Activated naive CD4-positive, alpha-beta T cell treated with anti-CD3 and anti-CD28 coated beads, Interleukin-2, amount 10 ng/mL, durations not matched to agents 7 days and 5 days (primary cell): Measurements from ENCODE around the gene AGPS.

Source experiments
- CTCF ChIA-PET: fragments of 350-600 bp; sonication (Branson Sonifier 250); formaldehyde crosslinking; loops from one replicate; lab custom pipeline; 2021; ENCODE audit warnings: antibody characterized with exemption; lab: Charles Lee
- DNase-seq: peaks from one replicate; pipeline ENCODE4 v3.0.0-alpha.2; 2020
- H3K27ac Mint-ChIP-seq: one replicate; pipeline ENCODE4 v1.8.0; 2021; ENCODE audit warnings: mild to moderate bottlenecking, moderate library complexity, mixed read lengths
- H3K27me3 Mint-ChIP-seq: one replicate; pipeline ENCODE4 v1.8.0; 2021; ENCODE audit warnings: mild to moderate bottlenecking, mixed read lengths
- H3K36me3 Mint-ChIP-seq: one replicate; pipeline ENCODE4 v1.8.0; 2021; ENCODE audit warnings: mixed read lengths
- H3K4me1 Mint-ChIP-seq: one replicate; pipeline ENCODE4 v1.8.0; 2021; ENCODE audit warnings: mixed read lengths
- H3K4me3 Mint-ChIP-seq: one replicate; pipeline ENCODE4 v1.8.0; 2021; ENCODE audit warnings: mild to moderate bottlenecking, moderate library complexity, mixed read lengths
- H3K9me3 Mint-ChIP-seq: one replicate; pipeline ENCODE4 v1.8.0; 2021; ENCODE audit warnings: mixed read lengths

The AGPS gene

DNA sequence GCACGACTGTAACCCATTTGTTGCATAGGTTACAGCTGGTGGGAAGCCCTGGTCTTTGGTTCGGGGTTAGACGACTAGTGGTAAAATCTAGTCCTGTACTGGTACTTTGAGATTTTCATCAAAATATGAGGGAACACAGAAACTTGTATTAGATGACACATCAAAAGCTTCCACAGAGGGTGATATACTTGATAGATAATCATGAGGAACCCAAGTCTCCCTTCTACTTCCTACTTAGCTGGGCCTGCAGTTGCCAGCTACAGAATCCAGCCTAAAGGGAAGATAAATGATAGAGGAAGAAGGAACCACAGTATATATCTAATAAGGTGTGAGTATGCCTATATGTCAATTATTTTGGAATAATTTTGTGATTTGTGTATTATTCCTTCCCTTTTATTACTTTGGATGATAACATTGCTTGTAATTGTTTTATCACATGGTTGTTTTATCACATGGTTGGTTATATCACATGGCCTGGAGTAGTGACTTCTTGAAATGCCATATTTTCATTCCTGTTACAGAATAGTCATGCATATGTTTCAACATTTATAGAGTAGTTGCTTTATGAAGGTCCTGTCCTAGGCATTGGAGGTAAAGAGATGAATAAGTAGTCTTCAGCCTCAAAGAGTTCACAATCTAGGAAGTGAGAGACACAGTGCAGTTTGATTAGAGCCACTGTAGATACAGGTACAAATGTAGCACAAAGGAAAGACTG, 2.9 kb downstream of the AGPS start:
- Mint-ChIP-seq H3K27me3 (no peaks in the 10 kb centered on the region), H3K27ac (no peak overlapping the region), H3K9me3 (no peaks in the 10 kb centered on the region), H3K4me1 (peaks cover 46% of the 10 kb centered on the region), H3K36me3 (peaks cover 20% of the 10 kb centered on the region), H3K4me3 (no peak overlapping the region)
- no peak for DNase-seq
- CTCF ChIA-PET: interaction anchor here (1.1 kb wide), 1 partner anchor 59 kb away, joined by 3 read pairs; no protein-coding TSS in a partner anchor

DNA sequence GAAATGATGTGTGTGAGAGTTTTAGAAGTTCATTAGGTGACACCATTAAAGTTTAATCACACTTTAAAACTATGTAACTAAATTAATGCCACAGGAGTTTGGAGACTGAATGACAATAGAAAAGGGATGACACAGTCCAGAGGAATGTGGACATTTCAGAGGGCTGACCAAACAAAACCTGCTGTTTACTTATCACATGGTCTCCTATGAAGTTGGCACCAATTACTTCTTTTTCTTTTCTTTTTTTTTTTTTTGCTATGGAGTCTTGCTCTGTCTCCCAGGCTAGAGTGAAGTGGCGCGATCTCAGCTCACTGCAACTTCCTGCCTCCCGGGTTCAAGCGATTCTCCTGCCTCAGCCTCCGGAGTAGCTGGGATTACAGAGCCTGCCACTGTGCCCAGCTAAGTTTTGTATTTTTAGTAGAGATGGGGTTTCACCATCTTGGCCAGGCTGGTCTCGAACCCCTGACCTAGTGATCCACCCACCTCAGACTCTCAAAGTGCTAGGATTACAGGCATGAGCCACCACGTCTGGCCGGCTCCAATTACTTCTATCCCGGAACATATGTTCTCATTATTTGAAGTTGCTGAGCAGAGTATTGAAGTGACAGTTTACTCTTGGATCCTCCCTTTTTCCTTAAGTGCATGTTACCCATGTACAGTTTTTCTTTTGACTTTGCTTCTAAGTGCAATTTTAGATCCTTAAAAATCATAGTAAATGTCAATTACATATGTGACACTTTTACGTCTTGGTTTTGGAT, 4.3 kb downstream of the AGPS start:
- Mint-ChIP-seq H3K9me3 (no peaks in the 10 kb centered on the region), H3K27me3 (no peaks in the 10 kb centered on the region), H3K4me3 (no peak overlapping the region), H3K36me3 (peaks cover 20% of the 10 kb centered on the region), H3K4me1 (peaks cover 39% of the 10 kb centered on the region), H3K27ac (no peak overlapping the region)
- no peak for DNase-seq
- CTCF ChIA-PET: no interaction called here

DNA sequence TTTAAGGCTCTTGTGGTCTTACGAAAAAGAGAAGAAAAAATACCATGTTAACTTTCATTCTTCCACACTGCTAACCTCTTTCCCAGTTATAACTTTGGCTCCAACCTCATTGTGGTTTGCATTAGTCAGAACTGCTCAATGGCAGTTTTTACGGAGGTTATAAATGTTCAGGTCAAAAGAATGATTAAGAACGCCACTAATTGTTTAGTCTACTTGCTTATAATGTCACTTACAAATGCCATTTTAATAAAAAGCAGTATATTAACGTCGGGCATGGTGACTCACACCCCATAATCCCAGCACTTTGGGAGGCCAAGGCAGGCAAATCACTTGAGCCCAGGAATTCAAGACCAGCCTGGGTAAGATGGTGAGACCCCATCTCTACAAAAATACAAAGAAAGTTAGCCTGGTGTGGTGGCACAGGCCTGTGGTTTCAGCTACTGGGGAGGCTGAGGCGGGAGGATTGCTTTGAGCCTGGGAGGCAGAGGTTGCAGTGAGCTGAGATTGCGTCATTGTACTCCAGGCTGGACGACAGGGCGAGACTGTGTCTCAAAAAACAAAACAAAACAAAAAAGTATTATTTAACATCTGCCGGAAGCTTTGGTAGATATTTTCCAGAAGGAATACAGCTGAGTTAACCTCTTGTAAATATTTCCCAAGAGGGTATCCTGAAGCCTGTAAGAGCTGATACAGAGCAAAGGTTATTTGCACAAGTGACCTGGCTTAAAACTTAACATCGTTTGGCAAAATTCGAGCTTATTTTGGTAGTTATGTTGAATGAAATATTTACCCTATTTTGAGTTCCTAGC, 5.1 kb downstream of the AGPS start:
- Mint-ChIP-seq H3K36me3 (peaks cover 20% of the 10 kb centered on the region), H3K27ac (no peak overlapping the region), H3K4me3 (no peak overlapping the region), H3K9me3 (no peaks in the 10 kb centered on the region), H3K4me1 (peaks cover 35% of the 10 kb centered on the region), H3K27me3 (no peaks in the 10 kb centered on the region)
- CTCF ChIA-PET: interaction anchor here (0.6 to 0.9 kb wide), 2 partner anchors 62 to 139 kb away, joined by 4 read pairs; no protein-coding TSS in a partner anchor
- no peak for DNase-seq

DNA sequence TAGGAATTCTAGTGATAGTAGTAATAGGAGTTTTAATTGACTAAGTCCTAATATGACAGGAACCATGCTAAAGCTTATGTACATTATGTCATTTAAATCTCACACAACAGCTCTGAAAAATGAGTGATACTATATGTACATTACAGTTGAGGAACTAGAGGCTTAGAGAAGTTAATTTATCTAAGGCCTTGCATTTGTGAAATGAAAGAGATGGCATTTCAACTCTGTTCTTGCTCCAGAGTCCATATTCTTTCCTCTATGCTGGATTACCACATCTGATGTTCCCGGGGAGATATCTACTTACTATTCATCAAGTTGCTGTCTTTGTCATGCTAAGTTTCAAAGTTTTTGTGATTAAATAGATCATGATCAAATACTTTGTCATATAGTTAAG, 5.7 kb downstream of the AGPS start:
- Mint-ChIP-seq H3K4me1 (peaks cover 32% of the 10 kb centered on the region), H3K27ac (no peak overlapping the region), H3K9me3 (no peaks in the 10 kb centered on the region), H3K4me3 (no peak overlapping the region), H3K36me3 (peaks cover 15% of the 10 kb centered on the region), H3K27me3 (no peaks in the 10 kb centered on the region)
- CTCF ChIA-PET: interaction anchor here (0.6 to 0.9 kb wide), 2 partner anchors 63 to 138 kb away, joined by 4 read pairs; no protein-coding TSS in a partner anchor
- DNase-seq: no peak

DNA sequence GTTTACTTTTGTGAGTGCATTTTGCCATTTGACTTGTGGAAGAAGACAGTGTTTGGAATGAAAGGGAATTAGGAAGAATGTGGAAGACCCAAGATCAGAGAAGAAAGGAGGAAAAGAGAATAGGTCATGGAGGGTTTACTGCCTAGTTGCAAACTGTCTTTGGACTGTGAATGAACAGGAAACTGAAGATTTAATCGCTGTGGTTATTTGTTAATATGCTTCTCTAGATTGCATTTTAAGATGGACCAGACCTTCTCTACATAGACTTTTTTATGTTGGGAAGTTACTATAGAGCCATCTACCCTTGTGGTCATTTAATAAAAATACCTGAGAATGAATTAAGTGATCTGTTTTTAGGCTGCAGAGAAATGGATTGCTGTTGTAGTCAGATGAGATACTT, 6.2 kb downstream of the AGPS start:
- Mint-ChIP-seq H3K27ac (no peak overlapping the region), H3K4me3 (no peak overlapping the region), H3K27me3 (no peaks in the 10 kb centered on the region), H3K36me3 (peaks cover 13% of the 10 kb centered on the region), H3K9me3 (no peaks in the 10 kb centered on the region), H3K4me1 (peaks cover 27% of the 10 kb centered on the region)
- CTCF ChIA-PET: interaction anchor here (0.9 to 1.0 kb wide), 2 partner anchors 63 to 64 kb away, joined by 3 to 4 read pairs; no protein-coding TSS in a partner anchor
- no peak for DNase-seq

DNA sequence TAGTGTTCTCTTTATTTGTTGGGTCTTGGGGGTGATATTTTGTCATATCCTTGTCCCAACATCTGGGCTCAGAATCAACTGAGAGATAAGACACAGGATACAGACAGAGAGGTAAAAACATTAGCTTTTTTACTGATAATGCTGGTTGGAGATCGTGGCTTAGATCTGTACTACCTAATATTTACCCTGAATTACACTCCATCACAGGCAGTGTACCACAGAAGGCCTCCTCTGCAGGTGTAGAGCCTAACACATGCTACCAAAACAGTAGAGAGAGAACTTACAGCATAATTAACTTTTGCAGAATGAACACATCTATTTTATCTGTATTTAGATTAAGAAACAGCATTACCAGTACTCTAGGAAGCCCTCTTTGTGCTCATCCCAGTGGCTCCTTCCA, 6.8 kb downstream of the AGPS start:
- CTCF ChIA-PET: interaction anchor here (1.0 kb wide), 1 partner anchor 64 kb away, joined by 3 read pairs; no protein-coding TSS in a partner anchor
- Mint-ChIP-seq H3K4me1 (peaks cover 21% of the 10 kb centered on the region), H3K9me3 (no peaks in the 10 kb centered on the region), H3K27me3 (no peaks in the 10 kb centered on the region), H3K36me3 (peaks cover 11% of the 10 kb centered on the region), H3K4me3 (no peak overlapping the region), H3K27ac (no peak overlapping the region)
- no peak for DNase-seq

DNA sequence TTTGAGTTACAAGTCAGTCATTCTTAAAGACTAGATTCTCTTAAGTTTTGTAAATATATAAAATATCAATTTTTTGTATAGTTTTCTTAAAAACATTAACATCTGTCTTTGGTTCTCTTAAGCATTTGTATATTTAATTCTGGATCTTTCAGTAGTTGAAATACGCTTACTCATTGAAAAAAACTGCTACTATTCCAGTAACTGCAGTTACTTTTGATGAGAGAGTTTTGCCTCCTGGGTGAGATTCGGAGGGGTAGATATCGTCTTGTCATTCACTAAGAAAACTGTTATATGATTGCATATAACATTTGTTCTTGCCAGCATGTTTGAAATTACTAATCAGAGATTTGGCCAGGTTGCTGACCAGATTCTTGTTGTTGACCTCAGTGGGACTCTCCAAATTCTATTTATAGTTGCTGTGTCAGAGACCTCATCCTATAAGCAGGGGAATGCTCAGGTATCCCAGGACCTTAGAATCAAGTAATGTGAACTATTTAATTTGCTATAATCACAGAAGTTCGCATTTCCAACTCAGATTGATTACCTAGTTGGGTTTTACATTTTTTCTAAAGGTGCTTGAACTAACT, 7.9 kb downstream of the AGPS start:
- Mint-ChIP-seq H3K27ac (no peak overlapping the region), H3K27me3 (no peaks in the 10 kb centered on the region), H3K4me3 (no peak overlapping the region), H3K9me3 (no peaks in the 10 kb centered on the region), H3K36me3 (peaks cover 12% of the 10 kb centered on the region), H3K4me1 (peaks cover 11% of the 10 kb centered on the region)
- CTCF ChIA-PET: no interaction called here
- no peak for DNase-seq

DNA sequence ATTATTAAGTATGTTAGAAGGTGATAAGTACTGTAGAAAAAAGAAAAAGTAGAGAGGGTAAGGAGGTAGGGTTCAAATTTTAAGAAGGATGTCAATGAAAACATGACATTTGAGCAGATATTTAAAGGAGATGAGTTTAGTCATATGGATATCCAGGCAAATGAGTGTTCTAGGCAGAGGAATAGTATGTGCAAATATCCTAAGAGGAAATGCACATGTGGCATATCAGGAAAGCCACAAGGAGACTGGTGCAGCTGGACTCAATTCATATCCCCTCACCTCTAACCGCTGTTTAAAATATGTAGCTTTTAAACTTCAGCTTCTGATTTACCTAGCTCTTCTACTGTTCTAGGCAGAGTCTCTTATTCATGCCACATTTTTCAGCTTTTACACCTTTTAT, 9.5 kb downstream of the AGPS start:
- no peaks in the 10 kb centered on the region for H3K9me3 Mint-ChIP-seq
- H3K4me3 Mint-ChIP-seq: no peak overlapping the region
- CTCF ChIA-PET: interaction anchor here (0.9 kb wide), 1 partner anchor 253 kb away, joined by 3 read pairs; no protein-coding TSS in a partner anchor

DNA sequence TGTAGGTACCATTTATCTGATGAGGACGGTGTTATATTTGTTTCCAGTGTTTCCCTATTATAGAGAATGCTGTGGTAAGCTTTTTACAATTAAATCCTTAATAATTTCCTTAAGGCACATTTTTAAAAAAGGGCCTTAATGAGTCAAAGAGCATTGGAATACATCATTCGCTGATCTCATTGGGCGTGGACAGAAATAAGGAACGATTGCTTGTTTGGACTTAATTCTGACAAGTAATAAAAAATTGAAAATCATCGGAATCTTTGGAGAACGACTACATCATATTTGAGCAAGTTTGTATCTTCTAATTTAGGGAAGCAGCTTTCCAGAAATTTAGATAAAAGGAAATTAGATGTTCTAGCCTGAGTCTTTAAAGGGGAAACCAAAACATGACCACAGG, 11.3 kb downstream of the AGPS start:
- CTCF ChIA-PET: no interaction called here
- Mint-ChIP-seq H3K36me3 (peaks cover 13% of the 10 kb centered on the region), H3K4me3 (no peak overlapping the region), H3K27ac (no peak overlapping the region), H3K4me1 (no peaks in the 10 kb centered on the region), H3K9me3 (no peaks in the 10 kb centered on the region), H3K27me3 (no peaks in the 10 kb centered on the region)
- DNase-seq: no peak

More for the DNA sequence above, 9.5 kb downstream of the AGPS start:
- peaks cover 10% of the 10 kb centered on the region for H3K36me3 Mint-ChIP-seq
- H3K27me3 Mint-ChIP-seq: no peaks in the 10 kb centered on the region
- no peak overlapping the region for H3K27ac Mint-ChIP-seq
- peaks cover 4% of the 10 kb centered on the region for H3K4me1 Mint-ChIP-seq
- DNase-seq: no peak

DNA sequence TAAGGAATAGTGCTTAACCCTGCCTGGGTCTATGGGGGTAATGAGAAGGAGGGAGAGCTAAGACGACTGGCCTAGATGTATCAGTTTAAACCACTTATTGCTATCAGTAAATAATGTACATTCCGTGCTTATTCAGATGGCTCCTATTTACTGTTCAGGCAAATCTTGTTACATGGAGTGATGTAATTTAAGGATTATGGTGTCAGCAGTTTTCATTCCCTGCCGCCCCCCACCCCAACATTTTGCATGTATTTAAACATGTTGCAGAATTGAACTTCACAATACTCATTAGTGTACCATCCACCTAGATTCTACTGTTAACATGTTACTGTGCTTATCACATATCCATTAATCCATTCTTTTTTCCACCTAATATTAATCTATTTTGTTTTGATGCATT, 11.7 kb downstream of the AGPS start:
- Mint-ChIP-seq H3K27ac (no peak overlapping the region), H3K27me3 (no peaks in the 10 kb centered on the region), H3K36me3 (peaks cover 13% of the 10 kb centered on the region), H3K9me3 (peaks cover under 1% of the 10 kb centered on the region), H3K4me3 (no peak overlapping the region), H3K4me1 (no peaks in the 10 kb centered on the region)
- CTCF ChIA-PET: no interaction called here
- no peak for DNase-seq

DNA sequence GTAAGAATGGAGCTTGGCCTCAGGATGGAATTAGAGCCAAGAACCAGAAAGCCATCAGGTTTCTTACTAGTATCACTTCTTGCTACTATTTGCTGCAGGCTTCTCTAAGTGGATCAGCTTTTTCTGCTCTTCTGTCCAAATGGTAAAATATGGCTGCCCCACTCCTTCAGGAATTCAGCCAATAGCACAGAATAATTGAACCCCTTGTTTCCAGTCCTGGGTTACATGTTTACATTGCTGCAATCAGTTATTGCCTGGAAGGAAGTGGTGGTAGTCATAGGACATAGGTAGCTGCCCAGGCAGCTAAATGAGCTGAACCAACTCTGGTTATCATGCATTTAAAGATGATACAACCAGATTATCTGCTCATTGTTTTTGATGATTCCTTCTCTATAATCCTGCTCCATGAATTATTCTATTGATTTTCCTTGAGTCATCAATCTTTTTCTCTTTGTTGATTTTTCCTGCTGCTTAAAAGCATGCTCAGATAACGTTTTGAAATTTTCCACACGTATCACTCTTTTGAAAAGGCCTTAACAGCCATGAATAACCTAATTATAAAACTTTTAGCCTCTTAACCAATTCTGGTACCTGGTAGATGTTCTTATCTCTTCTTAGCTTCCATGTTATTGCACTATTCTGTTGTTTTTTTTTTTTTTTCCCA, 12.6 kb downstream of the AGPS start:
- Mint-ChIP-seq H3K27ac (no peak overlapping the region), H3K4me1 (no peaks in the 10 kb centered on the region), H3K9me3 (peaks cover 4% of the 10 kb centered on the region), H3K4me3 (no peak overlapping the region), H3K36me3 (peaks cover 17% of the 10 kb centered on the region), H3K27me3 (no peaks in the 10 kb centered on the region)
- CTCF ChIA-PET: interaction anchor here (0.9 kb wide), 1 partner anchor 70 kb away, joined by 3 read pairs; no protein-coding TSS in a partner anchor
- no peak for DNase-seq

DNA sequence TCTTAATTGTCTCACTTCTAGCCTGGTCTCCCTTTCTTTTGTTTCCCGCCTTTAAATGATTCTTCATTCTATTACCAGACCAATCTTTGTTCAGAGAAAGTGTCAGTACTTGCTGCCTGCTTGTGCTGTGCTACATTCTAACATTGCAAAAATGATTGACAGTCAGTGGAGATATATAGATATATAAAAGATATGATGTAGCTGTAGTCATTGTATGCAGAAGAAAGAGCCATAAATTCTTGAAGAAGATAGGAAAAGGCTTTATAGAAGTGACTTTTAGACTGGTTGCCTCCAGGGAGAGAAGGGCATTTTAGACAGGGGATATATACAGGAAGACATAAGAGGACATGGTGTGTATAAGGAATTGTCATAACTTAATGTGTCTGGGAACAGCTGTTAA, 13.6 kb downstream of the AGPS start:
- H3K4me1 Mint-ChIP-seq: no peaks in the 10 kb centered on the region
- H3K9me3 Mint-ChIP-seq: peaks cover 4% of the 10 kb centered on the region

DNA sequence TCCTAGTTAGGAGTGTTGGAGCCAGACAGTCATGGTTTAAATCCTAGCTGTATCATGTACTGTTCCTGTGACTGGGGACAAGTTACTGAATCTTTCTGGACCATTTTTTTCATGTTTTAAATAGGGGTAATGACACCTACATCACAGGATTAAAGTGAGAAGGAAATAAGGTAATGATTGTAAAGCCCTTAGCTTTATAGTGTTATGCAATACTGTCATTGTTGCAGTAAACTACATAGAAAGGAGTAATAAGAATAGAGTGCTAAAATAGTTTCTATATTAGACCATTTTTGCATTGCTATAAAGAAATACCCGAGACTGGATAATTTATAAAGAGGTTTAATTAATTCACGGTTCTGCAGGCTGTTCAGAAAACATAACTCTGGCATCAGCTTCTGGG, 14.5 kb downstream of the AGPS start:
- Mint-ChIP-seq H3K4me3 (no peak overlapping the region), H3K27ac (no peak overlapping the region), H3K4me1 (no peaks in the 10 kb centered on the region), H3K9me3 (peaks cover 4% of the 10 kb centered on the region), H3K36me3 (peaks cover 17% of the 10 kb centered on the region), H3K27me3 (no peaks in the 10 kb centered on the region)
- no peak for DNase-seq
- CTCF ChIA-PET: interaction anchor here (1.0 to 1.4 kb wide), 2 partner anchors 8 to 9 kb away, joined by 3 to 4 read pairs; no protein-coding TSS in a partner anchor

More for the DNA sequence above, 13.6 kb downstream of the AGPS start:
- H3K36me3 Mint-ChIP-seq: peaks cover 17% of the 10 kb centered on the region
- no peaks in the 10 kb centered on the region for H3K27me3 Mint-ChIP-seq
- no peak overlapping the region for H3K27ac Mint-ChIP-seq
- CTCF ChIA-PET: interaction anchor here (1.0 to 1.4 kb wide), 2 partner anchors 9 to 10 kb away, joined by 3 to 4 read pairs; no protein-coding TSS in a partner anchor
- no peak overlapping the region for H3K4me3 Mint-ChIP-seq
- no peak for DNase-seq
